OCI-LY1 (cell line): ENCODE data around the gene USH1C.

Experiments
- H2AFZ ChIP-seq: fragments of 200-600 bp; sonication (generic), shearing (Covaris generic); 2 replicates; pipeline ENCODE4 v1.6.0; 2014; ENCODE audit warnings: antibody characterized with exemption, mild to moderate bottlenecking, low read length
- H3F3A ChIP-seq: fragments of 200-600 bp; sonication (generic), shearing (Covaris generic); 2 replicates; pipeline ENCODE4 v1.6.0; 2014; ENCODE audit warnings: mild to moderate bottlenecking, antibody characterized with exemption, low read length, moderate library complexity; ENCODE audit not compliant: insufficient read depth
- H3K27ac ChIP-seq: fragments of 200-600 bp; sonication (generic); 2 replicates; pipeline ENCODE4 v1.5.1; 2014; ENCODE audit warnings: low read length, mixed run types, mild to moderate bottlenecking, low read depth; ENCODE audit not compliant: poor library complexity, severe bottlenecking
- H3K27me3 ChIP-seq: fragments of 200-600 bp; sonication (generic); 2 replicates; pipeline ENCODE4 v1.6.0; 2014; ENCODE audit warnings: antibody characterized with exemption, mild to moderate bottlenecking, low read length, moderate library complexity; ENCODE audit not compliant: insufficient read depth
- H3K36me3 ChIP-seq: fragments of 200-600 bp; sonication (generic); 2 replicates; pipeline ENCODE4 v1.6.1; 2014; ENCODE audit warnings: mild to moderate bottlenecking, antibody characterized with exemption, low read length, moderate library complexity, mixed read lengths; ENCODE audit not compliant: insufficient read depth
- H3K4me1 ChIP-seq: fragments of 200-600 bp; sonication (generic); 2 replicates; pipeline ENCODE4 v1.5.1; 2014; ENCODE audit warnings: mild to moderate bottlenecking, low read length, moderate library complexity; ENCODE audit not compliant: insufficient read depth, severe bottlenecking
- H3K4me2 ChIP-seq: fragments of 200-600 bp; sonication (generic), shearing (Covaris generic); 2 replicates; pipeline ENCODE4 v1.6.1; 2014; ENCODE audit warnings: low read length
- H3K4me3 ChIP-seq: fragments of 200-600 bp; sonication (generic); 2 replicates; pipeline ENCODE4 v1.5.1; 2014; ENCODE audit warnings: low read length, low read depth, mild to moderate bottlenecking, mixed read lengths; ENCODE audit not compliant: poor library complexity, severe bottlenecking
- H3K79me2 ChIP-seq: fragments of 200-600 bp; shearing (Covaris generic); 2 replicates; pipeline ENCODE4 v1.6.1; 2016; ENCODE audit warnings: mixed run types, low read length, mixed read lengths; ENCODE audit not compliant: insufficient read depth
- H3K9ac ChIP-seq: fragments of 200-600 bp; sonication (generic), shearing (Covaris generic); 2 replicates; pipeline ENCODE4 v1.6.1; 2014; ENCODE audit warnings: mild to moderate bottlenecking, low read length, mixed read lengths
- H3K9me2 ChIP-seq: fragments of 200-600 bp; sonication (generic), shearing (Covaris generic); 2 replicates; pipeline ENCODE4 v1.6.1; 2014; ENCODE audit warnings: low read depth, mild to moderate bottlenecking, low read length, mixed read lengths
- H3K9me3 ChIP-seq: fragments of 200-600 bp; shearing (Covaris generic); 2 replicates; pipeline ENCODE4 v1.6.1; 2014; ENCODE audit warnings: low read length, mixed read lengths
- H4K20me1 ChIP-seq: fragments of 200-600 bp; sonication (generic), shearing (Covaris generic); 2 replicates; pipeline ENCODE4 v1.6.0; 2016; ENCODE audit warnings: mild to moderate bottlenecking, low read length; ENCODE audit not compliant: insufficient read depth
- EZH2 ChIP-seq: fragments of 200-600 bp; sonication (generic), shearing (Covaris generic); IDR thresholded peaks from 2 replicates; pipeline ENCODE4 v1.8.0; 2017; ENCODE audit warnings: borderline replicate concordance, mixed run types, mild to moderate bottlenecking, antibody characterized with exemption, low read length, moderate library complexity, mixed read lengths
- TF ChIP-seq, protein P1 (sequence below): fragments of 200-600 bp; sonication (generic), shearing (Covaris generic); IDR thresholded peaks from 2 replicates; pipeline ENCODE4 v1.5.1; 2017; ENCODE audit warnings: mild to moderate bottlenecking, antibody characterized with exemption, low read length, moderate library complexity, mixed read lengths

USH1C gene

DNA sequence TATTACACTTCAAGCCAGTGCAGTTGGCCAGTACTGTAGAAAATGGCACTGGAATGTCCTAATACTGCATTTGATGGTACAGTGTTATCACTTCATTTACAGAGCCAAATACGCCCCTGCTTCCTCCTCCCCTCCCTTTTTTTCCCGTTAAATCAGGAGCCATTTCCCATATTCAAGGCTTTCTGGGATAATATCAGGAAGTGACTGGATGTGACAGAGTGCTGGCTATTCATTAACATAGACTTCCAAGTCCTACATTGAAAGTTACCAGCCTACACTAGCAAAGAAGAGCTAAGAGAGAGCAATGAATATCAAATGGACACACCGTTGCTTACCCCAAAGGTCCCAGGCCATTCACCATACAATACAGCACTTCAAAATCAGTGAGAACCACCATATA lies 35.4 kb downstream of the USH1C start:
- TF ChIP-seq, protein P1, sequence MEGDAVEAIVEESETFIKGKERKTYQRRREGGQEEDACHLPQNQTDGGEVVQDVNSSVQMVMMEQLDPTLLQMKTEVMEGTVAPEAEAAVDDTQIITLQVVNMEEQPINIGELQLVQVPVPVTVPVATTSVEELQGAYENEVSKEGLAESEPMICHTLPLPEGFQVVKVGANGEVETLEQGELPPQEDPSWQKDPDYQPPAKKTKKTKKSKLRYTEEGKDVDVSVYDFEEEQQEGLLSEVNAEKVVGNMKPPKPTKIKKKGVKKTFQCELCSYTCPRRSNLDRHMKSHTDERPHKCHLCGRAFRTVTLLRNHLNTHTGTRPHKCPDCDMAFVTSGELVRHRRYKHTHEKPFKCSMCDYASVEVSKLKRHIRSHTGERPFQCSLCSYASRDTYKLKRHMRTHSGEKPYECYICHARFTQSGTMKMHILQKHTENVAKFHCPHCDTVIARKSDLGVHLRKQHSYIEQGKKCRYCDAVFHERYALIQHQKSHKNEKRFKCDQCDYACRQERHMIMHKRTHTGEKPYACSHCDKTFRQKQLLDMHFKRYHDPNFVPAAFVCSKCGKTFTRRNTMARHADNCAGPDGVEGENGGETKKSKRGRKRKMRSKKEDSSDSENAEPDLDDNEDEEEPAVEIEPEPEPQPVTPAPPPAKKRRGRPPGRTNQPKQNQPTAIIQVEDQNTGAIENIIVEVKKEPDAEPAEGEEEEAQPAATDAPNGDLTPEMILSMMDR = no peak
- no peak for TF ChIP-seq EZH2
- Histone ChIP-seq H4K20me1 (no peaks in the 10 kb centered on the region), H3K27me3 (no peaks in the 10 kb centered on the region), H3K4me3 (no peak overlapping the region), H3K27ac (no peak overlapping the region), H3K36me3 (no peaks in the 10 kb centered on the region), H3F3A (no peaks in the 10 kb centered on the region), H3K79me2 (no peaks in the 10 kb centered on the region), H3K4me1 (no peaks in the 10 kb centered on the region), H3K4me2 (no peak overlapping the region), H3K9me2 (no peaks in the 10 kb centered on the region), H3K9me3 (no peaks in the 10 kb centered on the region), H3K9ac (no peak overlapping the region), H2AFZ (no peak overlapping the region)

DNA sequence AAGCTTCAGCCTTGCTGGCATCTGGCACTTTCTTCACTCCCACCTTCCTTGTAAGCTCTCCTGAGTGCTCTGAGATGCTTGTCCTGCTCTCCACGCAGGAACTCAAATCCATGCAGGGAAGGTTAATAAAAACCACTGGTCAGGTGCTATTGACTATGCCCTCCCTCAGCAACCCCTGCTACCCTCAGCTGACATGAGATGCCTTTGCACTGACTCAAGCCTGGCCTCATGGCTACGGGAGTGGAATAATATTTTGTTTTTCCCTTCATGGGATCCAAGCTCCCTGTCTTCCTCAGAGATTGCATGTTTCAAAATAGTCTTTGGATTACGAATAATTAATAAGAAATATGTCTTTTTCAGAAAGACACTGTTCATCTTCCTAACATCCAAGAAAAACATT lies 35.9 kb downstream of the USH1C start:
- Histone ChIP-seq H3K9me3 (no peaks in the 10 kb centered on the region), H2AFZ (no peak overlapping the region), H3F3A (no peaks in the 10 kb centered on the region), H3K9ac (no peak overlapping the region), H3K4me3 (no peak overlapping the region), H3K79me2 (no peaks in the 10 kb centered on the region), H3K36me3 (no peaks in the 10 kb centered on the region), H3K4me1 (no peaks in the 10 kb centered on the region), H3K27ac (no peak overlapping the region), H3K9me2 (no peaks in the 10 kb centered on the region), H3K4me2 (no peak overlapping the region), H3K27me3 (no peaks in the 10 kb centered on the region), H4K20me1 (no peaks in the 10 kb centered on the region)
- TF ChIP-seq, protein P1 = no peak
- no peak for TF ChIP-seq EZH2

- H3K79me2 ChIP-seq = no peaks in the 10 kb centered on the region
- H2AFZ ChIP-seq = no peak overlapping the region
- TF ChIP-seq EZH2 = no peak
- TF ChIP-seq, protein P1 = no peak
- H3K27ac ChIP-seq = no peak overlapping the region
- no peak overlapping the region for H3K4me3 ChIP-seq
- H3K9me3 ChIP-seq = no peaks in the 10 kb centered on the region
- H3K4me1 ChIP-seq = no peaks in the 10 kb centered on the region
- no peaks in the 10 kb centered on the region for H3K27me3 ChIP-seq
- no peak overlapping the region for H3K9ac ChIP-seq
- no peaks in the 10 kb centered on the region for H3K36me3 ChIP-seq
- no peak overlapping the region for H3K4me2 ChIP-seq
- H3F3A ChIP-seq = no peaks in the 10 kb centered on the region
- H3K9me2 ChIP-seq = no peaks in the 10 kb centered on the region
- no peaks in the 10 kb centered on the region for H4K20me1 ChIP-seq
Observed at GRCh38 chr11:17507773-17508172, 36.4 kb downstream of the USH1C start.
